HG03520 (cell line): Measurements from ENCODE around the gene CHMP2A.
"Not testable (repeated sequence)": the region's sequence is repeated elsewhere in the genome, so short reads cannot be mapped to it uniquely, and the experiment has no call there.

ENCODE experiments used
- ATAC-seq: cut with Tn5 transposase; IDR thresholded peaks from one replicate; pipeline ENCODE4 v1.9.1; 2021; ENCODE audit warnings: mild to moderate bottlenecking, moderate library complexity; ENCODE audit not compliant: unreplicated experiment

Gene CHMP2A

GRCh38 chr19:58513694-58514563 lies 41.0 kb downstream of the CHMP2A start:
- peak; percentile 61 for ATAC-seq

- no peak for ATAC-seq
These were observed 41.7 kb downstream of the CHMP2A start for GRCh38 chr19:58513213-58513693.

- no peak for ATAC-seq
These were observed 43.3 kb downstream of the CHMP2A start, which contains the start of gene SLC27A5 for GRCh38 chr19:58511353-58512208. SLC27A5 (minus strand) TSS chr19:58511992; CDS start chr19:58511955, 37 bp downstream.

- ATAC-seq = no peak
These were observed 44.6 kb downstream of the CHMP2A start for GRCh38 chr19:58510084-58510862.

GRCh38 chr19:58509731-58510083 lies 45.2 kb downstream of the CHMP2A start:
- ATAC-seq = no peak

- not testable (repeated sequence) for ATAC-seq
These were observed 47.2 kb downstream of the CHMP2A start for GRCh38 chr19:58507602-58508223.
